ENCODE measurements around the gene PLSCR2. TPM values are rescaled to one million over a fixed set of nuclear protein-coding genes. Genes with fewer than 3 reads are reported as not detected.

PLSCR2 gene
- total and polyA plus RNA-seq, 8 donors: 0.38 to 1.2 (median 0.74) TPM

GRCh38 chr3:146390006-146390772 is 79.2 kb downstream of the PLSCR2 start:
- no peaks in the 10 kb centered on the region for H3K36me3 ChIP-seq
- DNase-seq (peak in 1 of 4 donors; percentile 7), ATAC-seq (no peak)
- H3K4me3 ChIP-seq: no peak overlapping the region
- H3K9me3 ChIP-seq: no peaks in the 10 kb centered on the region
- H3K27ac ChIP-seq: no peak overlapping the region
- intact Hi-C loops (cut with DNase I): no loop called here
- H3K4me1 ChIP-seq: no peaks in the 10 kb centered on the region
- TF ChIP-seq CTCF (IDR thresholded peaks at IDR 0.05): no peak
- no peaks in the 10 kb centered on the region for H3K27me3 ChIP-seq

- DNase-seq (no peak), ATAC-seq (no peak)
- Histone ChIP-seq H3K4me1 (no peaks in the 10 kb centered on the region), H3K4me3 (no peak overlapping the region), H3K27ac (no peak overlapping the region), H3K9me3 (no peaks in the 10 kb centered on the region), H3K36me3 (no peaks in the 10 kb centered on the region), H3K27me3 (no peaks in the 10 kb centered on the region)
- intact Hi-C loops (cut with DNase I): no loop called here
- TF ChIP-seq CTCF (IDR thresholded peaks at IDR 0.05): no peak
Observed at GRCh38 chr3:146387566-146387965, 81.8 kb downstream of the PLSCR2 start.

GRCh38 chr3:146386936-146387335 is 82.4 kb downstream of the PLSCR2 start:
- no peaks in the 10 kb centered on the region for H3K9me3 ChIP-seq
- ATAC-seq (no peak), DNase-seq (no peak)
- TF ChIP-seq CTCF (IDR thresholded peaks at IDR 0.05): no peak
- intact Hi-C loops (cut with DNase I): no loop called here
- H3K27ac ChIP-seq: no peak overlapping the region
- no peaks in the 10 kb centered on the region for H3K27me3 ChIP-seq
- H3K36me3 ChIP-seq: no peaks in the 10 kb centered on the region
- no peak overlapping the region for H3K4me3 ChIP-seq
- no peaks in the 10 kb centered on the region for H3K4me1 ChIP-seq

GRCh38 chr3:146384786-146385185 is 84.6 kb downstream of the PLSCR2 start:
- ATAC-seq: no peak
- Histone ChIP-seq H3K36me3 (no peaks in the 10 kb centered on the region), H3K9me3 (peaks cover 0 to 2% of the 10 kb centered on the region in 2 donors), H3K27ac (no peak overlapping the region), H3K4me1 (no peaks in the 10 kb centered on the region), H3K4me3 (no peak overlapping the region), H3K27me3 (no peaks in the 10 kb centered on the region)
- intact Hi-C loops (cut with DNase I): no loop called here
- DNase-seq: no peak
- TF ChIP-seq CTCF (IDR thresholded peaks at IDR 0.05): no peak

Other genes starting within 250 kb of the PLSCR2 start
- 10 to 100 TPM; 39.7 to 63.5 TPM for gene PLSCR4, start 218.5 kb downstream of the PLSCR2 start, total RNA-seq
- 10 to 100 TPM; 49.1 to 71.1 (median 58.1) TPM for gene PLSCR4, start 218.5 kb downstream of the PLSCR2 start, polyA plus RNA-seq (ENCODE audit: insufficient read length in 6 of 6)
- gene PLSCR1, start 75.0 kb upstream of the PLSCR2 start, total RNA-seq: 100 to 1,000 TPM in 1 of 2 donors, 10 to 100 TPM in 1; 92.9 to 126 TPM
- 10 to 100 TPM; 67.2 to 91.2 (median 82.8) TPM for gene PLSCR1, start 75.0 kb upstream of the PLSCR2 start, polyA plus RNA-seq (ENCODE audit: insufficient read length in 6 of 6)
- not detected for gene PLSCR5, start 135.8 kb upstream of the PLSCR2 start, total RNA-seq
- gene PLSCR5, start 135.8 kb upstream of the PLSCR2 start, polyA plus RNA-seq (ENCODE audit: insufficient read length in 6 of 6): under 1 TPM in 1 of 6 donors, not detected in 5; 0.10 TPM

Measured in left lung (tissue), 10 donors.